PC-9 (cell line): ENCODE results near the gene ABCG4.

Experiments used
- CTCF ChIP-seq: fragments of 200-600 bp; sonication (generic); conservative IDR thresholded peaks from 2 replicates; pipeline ENCODE4 v1.6.1; 2017; ENCODE audit warnings: mixed run types, antibody characterized with exemption, mild to moderate bottlenecking, moderate library complexity
- EZH2 ChIP-seq: fragments of 200-600 bp; sonication (generic); IDR thresholded peaks from 2 replicates; pipeline ENCODE4 v1.8.0; 2017; ENCODE audit warnings: antibody characterized with exemption, low read depth

GRCh38 chr11:119194811-119195440, 46.1 kb downstream of the ABCG4 start:
- TF ChIP-seq CTCF (no peak), EZH2 (no peak)
